WERI-Rb-1 (cell line): ENCODE measurements around the gene SUSD4.

ENCODE experiments used
- DNase-seq: peaks from one replicate; pipeline ENCODE4 v3.0.0-alpha.2; 2020
- H3K27ac ChIP-seq: fragments of 250-450 bp; sonication (Bioruptor Pico); 2 replicates; pipeline ENCODE4 v1.5.1; 2020; ENCODE audit warnings: mild to moderate bottlenecking, moderate library complexity
- H3K27me3 ChIP-seq: fragments of 250-450 bp; sonication (Bioruptor Pico); 2 replicates; pipeline ENCODE4 v1.5.1; 2021; ENCODE audit warnings: mild to moderate bottlenecking, low read depth, moderate library complexity; ENCODE audit not compliant: insufficient read depth, severe bottlenecking
- H3K36me3 ChIP-seq: fragments of 250-450 bp; sonication (Bioruptor Pico); 2 replicates; pipeline ENCODE4 v1.5.1; 2020; ENCODE audit warnings: mild to moderate bottlenecking, moderate library complexity
- H3K4me3 ChIP-seq: 2 replicates; pipeline ENCODE4 v1.5.1; 2011; ENCODE audit warnings: low read depth, mild to moderate bottlenecking, control low read depth, low read length
- H3K9me3 ChIP-seq: fragments of 250-450 bp; sonication (Bioruptor Pico); 2 replicates; pipeline ENCODE4 v1.5.1; 2021; ENCODE audit warnings: mild to moderate bottlenecking, moderate library complexity; ENCODE audit not compliant: severe bottlenecking
- CTCF ChIP-seq: IDR thresholded peaks from 2 replicates; pipeline ENCODE4 v1.5.1; 2011; ENCODE audit warnings: low read depth, mild to moderate bottlenecking, control low read depth, inconsistent platforms, low read length

SUSD4 gene

DNA sequence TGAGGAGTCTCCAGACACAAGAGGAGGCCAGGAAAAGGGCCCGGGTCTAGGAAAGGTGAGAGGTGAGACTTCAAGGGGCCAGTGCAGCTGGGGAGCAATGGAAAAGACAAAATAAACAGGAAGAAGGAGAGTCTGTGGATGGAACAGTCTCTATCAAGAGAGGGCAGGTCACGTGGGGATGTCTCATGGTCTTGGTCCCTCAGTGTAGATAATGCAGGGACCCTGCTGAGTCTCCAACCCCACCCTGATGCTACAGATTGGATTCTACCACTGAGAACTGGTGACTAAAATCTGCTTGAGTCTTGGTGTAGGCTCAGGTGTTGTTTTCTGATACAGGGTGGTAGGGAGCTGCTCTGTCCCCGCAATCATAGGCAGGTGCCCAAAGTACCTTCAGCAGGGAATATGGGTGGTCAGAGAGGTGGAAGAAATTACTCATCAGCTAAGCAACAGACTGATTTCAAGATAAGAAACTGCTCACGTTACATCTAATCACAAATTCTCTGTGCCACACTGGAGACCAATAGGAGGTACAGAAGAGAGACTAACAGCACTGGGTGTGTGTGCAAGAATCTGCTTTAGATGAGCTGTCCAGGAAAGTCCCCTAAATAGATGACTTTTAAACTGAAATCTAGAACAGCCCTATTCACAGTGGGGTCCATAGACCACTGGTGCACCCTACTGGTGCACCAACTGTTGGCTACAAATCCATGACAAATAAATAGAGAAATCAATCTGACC lies 119.4 kb downstream of the SUSD4 start:
- DNase-seq: no peak

GRCh38 chr1:223243441-223244050 lies 120.4 kb downstream of the SUSD4 start:
- Histone ChIP-seq H3K27me3 (no peaks in the 10 kb centered on the region), H3K36me3 (no peaks in the 10 kb centered on the region), H3K9me3 (no peaks in the 10 kb centered on the region), H3K27ac (no peak overlapping the region), H3K4me3 (no peak overlapping the region)
- no peak for TF ChIP-seq CTCF
- DNase-seq: no peak

More for the DNA sequence above, 119.4 kb downstream of the SUSD4 start:
- no peak overlapping the region for H3K4me3 ChIP-seq
- H3K27me3 ChIP-seq: no peaks in the 10 kb centered on the region
- no peaks in the 10 kb centered on the region for H3K36me3 ChIP-seq
- TF ChIP-seq CTCF: no peak
- H3K9me3 ChIP-seq: no peaks in the 10 kb centered on the region
- no peak overlapping the region for H3K27ac ChIP-seq

DNA sequence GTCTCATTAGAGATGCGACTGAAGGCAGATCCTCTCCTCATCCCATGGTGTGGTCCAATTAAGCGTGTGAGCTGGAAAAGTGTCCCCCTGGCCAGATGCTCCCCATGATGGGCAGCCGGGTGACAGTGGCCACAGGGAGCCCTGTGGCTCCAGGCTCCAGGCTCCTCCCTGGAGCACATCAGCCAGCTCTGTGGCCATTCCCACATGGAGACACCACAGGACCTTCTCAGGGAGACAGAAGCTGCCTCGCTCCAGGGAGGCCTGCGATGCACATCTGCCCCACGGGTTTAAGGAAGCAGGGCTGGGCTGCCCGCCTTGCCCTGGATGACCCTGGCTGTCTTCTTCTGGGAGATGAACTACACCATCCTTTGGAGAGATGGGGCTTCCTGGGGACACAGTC lies 121.0 kb downstream of the SUSD4 start:
- H3K9me3 ChIP-seq: no peaks in the 10 kb centered on the region
- no peak overlapping the region for H3K4me3 ChIP-seq
- no peak for TF ChIP-seq CTCF
- no peak for DNase-seq
- no peak overlapping the region for H3K27ac ChIP-seq
- H3K27me3 ChIP-seq: no peaks in the 10 kb centered on the region
- H3K36me3 ChIP-seq: no peaks in the 10 kb centered on the region

DNA sequence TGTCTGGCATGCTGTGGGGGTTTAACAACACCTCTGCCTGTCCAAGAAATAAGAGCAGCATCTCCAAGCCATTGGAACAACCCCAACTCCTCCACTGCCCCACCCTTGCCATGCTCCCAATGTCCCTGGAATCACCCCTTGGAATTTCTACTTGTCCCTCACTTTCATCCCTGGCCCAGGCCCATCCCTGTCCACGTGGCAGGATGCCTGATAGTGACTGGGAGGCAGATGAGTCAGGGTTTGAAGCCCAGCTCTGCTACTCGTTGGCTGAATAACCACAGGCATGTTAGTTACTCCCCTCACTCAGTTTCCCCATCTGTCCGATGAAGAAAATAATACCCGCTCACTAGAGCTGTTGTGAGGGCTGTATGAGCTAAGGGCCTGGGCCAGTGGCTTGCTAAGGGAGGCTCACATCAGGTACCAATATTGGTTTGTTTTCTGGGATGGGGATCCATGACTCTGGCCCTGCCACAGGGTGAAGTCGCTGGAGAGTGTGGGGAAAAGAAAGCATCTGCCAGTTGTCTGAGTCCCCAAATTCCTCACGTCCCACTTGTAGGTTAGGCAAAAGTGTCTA lies 121.5 kb downstream of the SUSD4 start:
- no peak overlapping the region for H3K27ac ChIP-seq
- no peak overlapping the region for H3K4me3 ChIP-seq
- no peak for TF ChIP-seq CTCF
- no peaks in the 10 kb centered on the region for H3K9me3 ChIP-seq
- DNase-seq: no peak
- no peaks in the 10 kb centered on the region for H3K27me3 ChIP-seq
- no peaks in the 10 kb centered on the region for H3K36me3 ChIP-seq

- no peaks in the 10 kb centered on the region for H3K9me3 ChIP-seq
- H3K36me3 ChIP-seq: no peaks in the 10 kb centered on the region
- no peaks in the 10 kb centered on the region for H3K27me3 ChIP-seq
- no peak overlapping the region for H3K27ac ChIP-seq
- no peak overlapping the region for H3K4me3 ChIP-seq
- DNase-seq: no peak
- TF ChIP-seq CTCF: no peak
These were observed 123.9 kb downstream of the SUSD4 start for GRCh38 chr1:223240122-223240521.
